Measurements from ENCODE around the gene ZNF70. TPM values are rescaled to one million over a fixed set of nuclear protein-coding genes. Genes with fewer than 3 reads are reported as not detected.

The ZNF70 gene
- 7.7 and 9.0 TPM in 2 replicates for total RNA-seq (2014; rRNA removed; shearing (Covaris generic); ENCODE audit: low replicate concordance)

GRCh38 chr22:23750714-23751440 lies at the start of gene ZNF70:
Gene ZNF70, minus strand, starts transcription at chr22:23751112. Its CDS starts 5,972 bp downstream, at chr22:23745140.
- peak; percentile 86 for DNase-seq (ENCODE audit: low read depth)
- in situ Hi-C loops (cut with HindIII; ENCODE audit: low pct_unique_long_range_greater_than_20kb, low sequenced_read_pairs): no loop called here

- DNase-seq (ENCODE audit: low read depth): no peak
- in situ Hi-C loops (cut with HindIII; ENCODE audit: low pct_unique_long_range_greater_than_20kb, low sequenced_read_pairs): no loop called here
These were observed 45.5 kb upstream of the ZNF70 start for GRCh38 chr22:23796461-23796860.

- DNase-seq (ENCODE audit: low read depth): no peak
These were observed 42.4 kb upstream of the ZNF70 start for GRCh38 chr22:23793326-23793725.

GRCh38 chr22:23791738-23792645 lies 41.1 kb upstream of the ZNF70 start:
- in situ Hi-C loops (cut with HindIII; ENCODE audit: low pct_unique_long_range_greater_than_20kb, low sequenced_read_pairs): no loop called here
- no peak for DNase-seq (ENCODE audit: low read depth)

More at GRCh38 chr22:23793326-23793725, 42.4 kb upstream of the ZNF70 start:
- in situ Hi-C loops (cut with HindIII; ENCODE audit: low pct_unique_long_range_greater_than_20kb, low sequenced_read_pairs): no loop called here

GRCh38 chr22:23790819-23791737 lies 40.2 kb upstream of the ZNF70 start:
- DNase-seq (ENCODE audit: low read depth): no peak
- in situ Hi-C loops (cut with HindIII; ENCODE audit: low pct_unique_long_range_greater_than_20kb, low sequenced_read_pairs): no loop called here

GRCh38 chr22:23789638-23790037 lies 38.7 kb upstream of the ZNF70 start:
- in situ Hi-C loops (cut with HindIII; ENCODE audit: low pct_unique_long_range_greater_than_20kb, low sequenced_read_pairs): no loop called here
- DNase-seq (ENCODE audit: low read depth): no peak

- in situ Hi-C loops (cut with HindIII; ENCODE audit: low pct_unique_long_range_greater_than_20kb, low sequenced_read_pairs): no loop called here
- no peak for DNase-seq (ENCODE audit: low read depth)
These were observed 38.2 kb upstream of the ZNF70 start for GRCh38 chr22:23789121-23789520.

GRCh38 chr22:23787910-23788309 lies 37.0 kb upstream of the ZNF70 start:
- in situ Hi-C loops (cut with HindIII; ENCODE audit: low pct_unique_long_range_greater_than_20kb, low sequenced_read_pairs): no loop called here
- no peak for DNase-seq (ENCODE audit: low read depth)

- DNase-seq (ENCODE audit: low read depth): no peak
- in situ Hi-C loops (cut with HindIII; ENCODE audit: low pct_unique_long_range_greater_than_20kb, low sequenced_read_pairs): no loop called here
These were observed 36.6 kb upstream of the ZNF70 start for GRCh38 chr22:23787600-23787896.

GRCh38 chr22:23786752-23787599 lies 36.1 kb upstream of the ZNF70 start, which contains the start of gene SMARCB1:
Gene SMARCB1, plus strand, starts transcription at chr22:23786966. Its CDS starts 204 bp downstream, at chr22:23787170.
- DNase-seq (ENCODE audit: low read depth): peak; percentile 87
- in situ Hi-C loops (cut with HindIII; ENCODE audit: low pct_unique_long_range_greater_than_20kb, low sequenced_read_pairs): no loop called here

- in situ Hi-C loops (cut with HindIII; ENCODE audit: low pct_unique_long_range_greater_than_20kb, low sequenced_read_pairs): no loop called here
These were observed 35.4 kb upstream of the ZNF70 start for GRCh38 chr22:23786261-23786710.

GRCh38 chr22:23784215-23784732 lies 33.4 kb upstream of the ZNF70 start:
- in situ Hi-C loops (cut with HindIII; ENCODE audit: low pct_unique_long_range_greater_than_20kb, low sequenced_read_pairs): no loop called here
- DNase-seq (ENCODE audit: low read depth): no peak

More at GRCh38 chr22:23786261-23786710, 35.4 kb upstream of the ZNF70 start:
- no peak for DNase-seq (ENCODE audit: low read depth)

GRCh38 chr22:23783265-23784150 lies 32.6 kb upstream of the ZNF70 start:
- DNase-seq (ENCODE audit: low read depth): no peak
- in situ Hi-C loops (cut with HindIII; ENCODE audit: low pct_unique_long_range_greater_than_20kb, low sequenced_read_pairs): no loop called here

- DNase-seq (ENCODE audit: low read depth): no peak
- in situ Hi-C loops (cut with HindIII; ENCODE audit: low pct_unique_long_range_greater_than_20kb, low sequenced_read_pairs): no loop called here
These were observed 31.8 kb upstream of the ZNF70 start for GRCh38 chr22:23782703-23783102.

- no peak for DNase-seq (ENCODE audit: low read depth)
- in situ Hi-C loops (cut with HindIII; ENCODE audit: low pct_unique_long_range_greater_than_20kb, low sequenced_read_pairs): no loop called here
These were observed 31.3 kb upstream of the ZNF70 start for GRCh38 chr22:23782252-23782651.

GRCh38 chr22:23781511-23782183 lies 30.7 kb upstream of the ZNF70 start:
- no peak for DNase-seq (ENCODE audit: low read depth)
- in situ Hi-C loops (cut with HindIII; ENCODE audit: low pct_unique_long_range_greater_than_20kb, low sequenced_read_pairs): no loop called here
